MM.1S (cell line): ENCODE measurements around the gene G2E3.
"Not testable (repeated sequence)": the region's sequence is repeated elsewhere in the genome, so short reads cannot be mapped to it uniquely, and the experiment has no call there.

Experiments
- DNase-seq: peaks from one replicate; pipeline ENCODE4 v3.0.0-alpha.2; 2015
- H2AFZ ChIP-seq: fragments of 300-600 bp; sonication (generic); 2 replicates; pipeline ENCODE4 v1.6.0; 2016; ENCODE audit warnings: antibody characterized with exemption, low read length
- H3F3A ChIP-seq: fragments of 300-600 bp; sonication (generic); 2 replicates; pipeline ENCODE4 v1.6.1; 2016; ENCODE audit warnings: mild to moderate bottlenecking, antibody characterized with exemption, low read length, moderate library complexity, mixed read lengths; ENCODE audit not compliant: insufficient read depth
- H3K27ac ChIP-seq: fragments of 300-600 bp; sonication (generic); 2 replicates; pipeline ENCODE4 v1.5.1; 2016; ENCODE audit warnings: mild to moderate bottlenecking, low read length
- H3K27me3 ChIP-seq: fragments of 300-600 bp; sonication (generic); replicated peaks from 2 replicates; pipeline ENCODE4 v1.6.0; 2016; ENCODE audit warnings: low read length; ENCODE audit not compliant: insufficient read depth
- H3K36me3 ChIP-seq: fragments of 300-600 bp; sonication (generic); replicated peaks from 2 replicates; pipeline ENCODE4 v1.6.1; 2016; ENCODE audit warnings: mild to moderate bottlenecking, low read length, mixed read lengths; ENCODE audit not compliant: insufficient read depth
- H3K4me1 ChIP-seq: fragments of 300-600 bp; sonication (generic); 2 replicates; pipeline ENCODE4 v1.6.1; 2016; ENCODE audit warnings: low read length, mixed read lengths
- H3K4me2 ChIP-seq: fragments of 300-600 bp; sonication (generic); 2 replicates; pipeline ENCODE4 v1.6.0; 2016; ENCODE audit warnings: low read depth, low read length
- H3K4me3 ChIP-seq: fragments of 300-600 bp; sonication (generic); 2 replicates; pipeline ENCODE4 v1.5.1; 2016; ENCODE audit warnings: low read length, mixed read lengths
- H3K79me2 ChIP-seq: fragments of 300-600 bp; sonication (generic); 2 replicates; pipeline ENCODE4 v1.6.1; 2016; ENCODE audit warnings: mixed run types, low read length, mixed read lengths
- H3K9ac ChIP-seq: fragments of 300-600 bp; sonication (generic); 2 replicates; pipeline ENCODE4 v1.6.1; 2016; ENCODE audit warnings: low read length, mixed read lengths
- H3K9me2 ChIP-seq: fragments of 300-600 bp; sonication (generic); replicated peaks from 2 replicates; pipeline ENCODE4 v1.6.1; 2016; ENCODE audit warnings: mild to moderate bottlenecking, low read length, mixed read lengths; ENCODE audit not compliant: insufficient read depth
- H3K9me3 ChIP-seq: fragments of 300-600 bp; sonication (generic); replicated peaks from 2 replicates; pipeline ENCODE4 v1.6.1; 2016; ENCODE audit warnings: mild to moderate bottlenecking, low read length, mixed read lengths; ENCODE audit not compliant: insufficient read depth
- H4K20me1 ChIP-seq: fragments of 300-600 bp; sonication (generic); 2 replicates; pipeline ENCODE4 v1.6.1; 2016; ENCODE audit warnings: mild to moderate bottlenecking, low read length, moderate library complexity, mixed read lengths; ENCODE audit not compliant: insufficient read depth
- CTCF ChIP-seq: fragments of 300-600 bp; sonication (generic); IDR thresholded peaks from 2 replicates; pipeline ENCODE4 v1.5.1; 2016; ENCODE audit warnings: antibody characterized with exemption, low read length, mixed read lengths
- EZH2 ChIP-seq: fragments of 300-600 bp; sonication (generic); optimal IDR thresholded peaks from 2 replicates; pipeline ENCODE3; 2017; ENCODE audit warnings: low read depth, mild to moderate bottlenecking, antibody characterized with exemption, low read length, mixed read lengths
- EZH2phosphoT487 ChIP-seq: fragments of 300-600 bp; sonication (generic); IDR thresholded peaks from 2 replicates; pipeline ENCODE4 v1.6.1; 2018; ENCODE audit warnings: antibody characterized with exemption, low read length

The G2E3 gene

GRCh38 chr14:30572771-30573170, 13.8 kb downstream of the G2E3 start:
- H3K9me2 ChIP-seq = no peaks in the 10 kb centered on the region

GRCh38 chr14:30573226-30573814, 14.4 kb downstream of the G2E3 start:
- no peaks in the 10 kb centered on the region for H3K9me3 ChIP-seq
- H3K4me2 ChIP-seq = no peak overlapping the region
- H3K79me2 ChIP-seq = peaks cover 95% of the 10 kb centered on the region
- no peak overlapping the region for H2AFZ ChIP-seq
- no peak overlapping the region for H3K9ac ChIP-seq
- DNase-seq = no peak
- H3K27ac ChIP-seq = no peak overlapping the region
- no peaks in the 10 kb centered on the region for H3K27me3 ChIP-seq
- no peaks in the 10 kb centered on the region for H4K20me1 ChIP-seq
- TF ChIP-seq EZH2 (no peak), CTCF (no peak), EZH2phosphoT487 (no peak)
- H3K36me3 ChIP-seq = no peaks in the 10 kb centered on the region
- no peak overlapping the region for H3K4me3 ChIP-seq
- no peaks in the 10 kb centered on the region for H3K4me1 ChIP-seq
- no peaks in the 10 kb centered on the region for H3K9me2 ChIP-seq
- no peaks in the 10 kb centered on the region for H3F3A ChIP-seq

More at GRCh38 chr14:30572771-30573170, 13.8 kb downstream of the G2E3 start:
- H3K27ac ChIP-seq = no peak overlapping the region
- H3K79me2 ChIP-seq = peaks cover 95% of the 10 kb centered on the region
- H3K9ac ChIP-seq = no peak overlapping the region
- no peaks in the 10 kb centered on the region for H3K36me3 ChIP-seq
- H3K9me3 ChIP-seq = no peaks in the 10 kb centered on the region
- no peaks in the 10 kb centered on the region for H3K27me3 ChIP-seq
- no peak overlapping the region for H3K4me2 ChIP-seq
- H3F3A ChIP-seq = no peaks in the 10 kb centered on the region
- H3K4me1 ChIP-seq = no peaks in the 10 kb centered on the region
- TF ChIP-seq EZH2 (no peak), EZH2phosphoT487 (no peak), CTCF (no peak)
- H3K4me3 ChIP-seq = no peak overlapping the region
- no peak overlapping the region for H2AFZ ChIP-seq
- no peak for DNase-seq
- H4K20me1 ChIP-seq = no peaks in the 10 kb centered on the region

- Histone ChIP-seq H3K4me3 (no peak overlapping the region), H3K9me3 (no peaks in the 10 kb centered on the region), H3K4me1 (no peaks in the 10 kb centered on the region), H3K4me2 (no peak overlapping the region), H3K79me2 (peaks cover 95% of the 10 kb centered on the region), H3K9me2 (no peaks in the 10 kb centered on the region), H3K36me3 (no peaks in the 10 kb centered on the region), H4K20me1 (no peaks in the 10 kb centered on the region), H3K9ac (no peak overlapping the region), H2AFZ (no peak overlapping the region), H3F3A (no peaks in the 10 kb centered on the region), H3K27me3 (no peaks in the 10 kb centered on the region), H3K27ac (no peak overlapping the region)
- TF ChIP-seq EZH2phosphoT487 (no peak), EZH2 (no peak)
- no peak for DNase-seq
These were observed 15.0 kb downstream of the G2E3 start for GRCh38 chr14:30573966-30574365.

GRCh38 chr14:30574777-30575176, 15.8 kb downstream of the G2E3 start:
- H3K4me3 ChIP-seq, H3K36me3 ChIP-seq, H2AFZ ChIP-seq, H3K9me2 ChIP-seq, H3K27me3 ChIP-seq, H4K20me1 ChIP-seq, H3K9me3 ChIP-seq, H3K4me2 ChIP-seq, H3K27ac ChIP-seq, H3F3A ChIP-seq, H3K4me1 ChIP-seq, H3K9ac ChIP-seq, DNase-seq: not testable (repeated sequence)
- H3K79me2 ChIP-seq = peaks cover 95% of the 10 kb centered on the region

GRCh38 chr14:30576333-30576732, 17.4 kb downstream of the G2E3 start:
- not testable (repeated sequence) for H3K4me1 ChIP-seq, H3K27ac ChIP-seq, H3F3A ChIP-seq, H3K9me3 ChIP-seq, H2AFZ ChIP-seq, H3K9ac ChIP-seq, H3K4me2 ChIP-seq, H3K36me3 ChIP-seq, H3K27me3 ChIP-seq, H4K20me1 ChIP-seq, H3K9me2 ChIP-seq, H3K4me3 ChIP-seq, DNase-seq
- H3K79me2 ChIP-seq = peaks cover 90% of the 10 kb centered on the region
